HCT116 (cell line): ENCODE data around the gene MRPL16. TPM values are rescaled to one million over a fixed set of nuclear protein-coding genes. Genes with fewer than 3 reads are reported as not detected.

ENCODE experiments used
- ATAC-seq: fragments of 200-7000 bp; cut with Tn5 transposase; 2 replicates; pipeline ENCODE4 v1.9.1; 2020; ENCODE audit warnings: mild to moderate bottlenecking, moderate library complexity
- BruUV-seq: library from RNA; stranded (reverse); fragments of 400-500 nt; replicated peaks from 2 replicates; lab custom pipeline; 2021; lab: Mats Ljungman, UMichigan
- CTCF ChIA-PET: fragments of 300-600 bp; sonication (Branson Sonifier 250); formaldehyde crosslinking; loops from one replicate; lab custom pipeline; 2021; ENCODE audit warnings: antibody characterized with exemption; lab: Charles Lee
- POLR2A ChIA-PET: fragments of 300-600, 350-600 bp; sonication (Branson Sonifier 250); formaldehyde crosslinking; loops from one replicate; lab custom pipeline; 2021; ENCODE audit warnings: antibody characterized with exemption; lab: Charles Lee
- RAD21 ChIA-PET, 2 experiments: fragments of 300-600 bp; sonication (Branson Sonifier 250); formaldehyde crosslinking; loops; one replicate each; lab custom pipeline; 2023; ENCODE audit warnings: low total read pairs in 2 of 2; ENCODE audit not compliant: uncharacterized antibody in 2 of 2, unreplicated experiment in 2 of 2, low non-redundant PET in 1 of 2; lab: Charles Lee
- DNase-seq: peaks from one replicate; pipeline ENCODE4 v3.0.0-alpha.2; 2010; ENCODE audit warnings: low read depth, low spot score
- H2AFZ ChIP-seq: fragments of 200-600 bp; shearing (Covaris generic), sonication (generic); 2 replicates; pipeline ENCODE4 v1.6.1; 2017; ENCODE audit warnings: low read depth, mixed run types, mixed read lengths, antibody characterized with exemption, low read length; ENCODE audit not compliant: poor library complexity, severe bottlenecking
- H3K27ac ChIP-seq: 2 replicates; pipeline ENCODE4 v1.5.1; 2012; ENCODE audit warnings: low read depth, low read length
- H3K27me3 ChIP-seq: fragments of 200-600 bp; sonication (generic); 2 replicates; pipeline ENCODE4 v1.6.1; 2016; ENCODE audit warnings: mixed run types, low read length, mixed read lengths; ENCODE audit not compliant: insufficient read depth
- H3K36me3 ChIP-seq, 2 experiments: fragments of 200-500 bp in 1 of 2; fragments of 200-600 bp in 1 of 2; sonication (Bioruptor generic) in 1 of 2; sonication (generic) in 1 of 2; 2 replicates each; pipeline versions ENCODE4 v1.5.1 to v1.6.1; 2014 to 2016; ENCODE audit warnings: low read length in 2 of 2, inconsistent platforms in 1 of 2, mixed read lengths in 1 of 2, mixed run types in 1 of 2; ENCODE audit not compliant: insufficient read depth in 2 of 2, control insufficient read depth in 1 of 2
- H3K4me1 ChIP-seq, 2 experiments: fragments of 200-600 bp in 1 of 2; sonication (generic) in 1 of 2; 2 replicates each; pipeline versions ENCODE4 v1.5.1 to v1.6.1; 2012 to 2017; ENCODE audit warnings: low read length in 2 of 2, inconsistent platforms in 1 of 2, mild to moderate bottlenecking in 1 of 2, mixed read lengths in 1 of 2, mixed run types in 1 of 2, moderate library complexity in 1 of 2; ENCODE audit not compliant: insufficient read depth in 2 of 2, control insufficient read depth in 1 of 2
- H3K4me2 ChIP-seq: fragments of 200-600 bp; sonication (generic); 2 replicates; pipeline ENCODE4 v1.6.1; 2017; ENCODE audit warnings: mixed run types, low read length, mixed read lengths
- H3K4me3 ChIP-seq, 2 experiments: fragments of 200-600 bp in 1 of 2; sonication (generic) in 1 of 2; replicated peaks in 1 of 2; 2 replicates each; pipeline ENCODE4 v1.5.1; 2011 to 2016; ENCODE audit warnings: low read length in 2 of 2, control low read depth in 1 of 2, low read depth in 1 of 2, mild to moderate bottlenecking in 1 of 2, mixed read lengths in 1 of 2, mixed run types in 1 of 2
- H3K79me2 ChIP-seq: fragments of 200-600 bp; sonication (generic); 2 replicates; pipeline ENCODE4 v1.6.1; 2017; ENCODE audit warnings: mild to moderate bottlenecking, mixed run types, low read length, moderate library complexity, mixed read lengths; ENCODE audit not compliant: insufficient read depth
- H3K9ac ChIP-seq: fragments of 200-600 bp; sonication (generic); 2 replicates; pipeline ENCODE4 v1.6.1; 2016; ENCODE audit warnings: low read length, mixed read lengths
- H3K9me2 ChIP-seq: fragments of 200-600 bp; sonication (generic), shearing (Covaris generic); 2 replicates; pipeline ENCODE4 v1.6.1; 2017; ENCODE audit warnings: mixed run types, mild to moderate bottlenecking, moderate library complexity; ENCODE audit not compliant: insufficient read depth
- H3K9me3 ChIP-seq, 2 experiments: fragments of 200-500 bp in 1 of 2; fragments of 200-600 bp in 1 of 2; sonication (Bioruptor generic) in 1 of 2; sonication (generic) in 1 of 2; 2 replicates each; pipeline ENCODE4 v1.6.1; 2014 to 2017; ENCODE audit warnings: low read length in 2 of 2, mixed read lengths in 2 of 2, inconsistent platforms in 1 of 2, low read depth in 1 of 2, mild to moderate bottlenecking in 1 of 2, mixed run types in 1 of 2, moderate library complexity in 1 of 2; ENCODE audit not compliant: control insufficient read depth in 1 of 2, insufficient read depth in 1 of 2
- H4K20me1 ChIP-seq: fragments of 200-600 bp; sonication (generic), shearing (Covaris generic); 2 replicates; pipeline ENCODE4 v1.6.1; 2017; ENCODE audit warnings: mixed run types, mild to moderate bottlenecking, moderate library complexity; ENCODE audit not compliant: insufficient read depth
- REST ChIP-seq: IDR thresholded peaks from 2 replicates; pipeline ENCODE4 v1.6.1; 2012; ENCODE audit warnings: low read depth
- SRF ChIP-seq: IDR thresholded peaks from 2 replicates; pipeline ENCODE4 v1.6.1; 2012; ENCODE audit warnings: low read depth
- TCF7L2 ChIP-seq: IDR thresholded peaks from 2 replicates; pipeline ENCODE4 v1.7.0; 2011; ENCODE audit warnings: borderline replicate concordance, inconsistent platforms; ENCODE audit not compliant: insufficient read depth, insufficient read length; ENCODE audit errors: extremely low read depth
- YY1 ChIP-seq: IDR thresholded peaks from 2 replicates; pipeline ENCODE4 v1.6.1; 2011; ENCODE audit warnings: low read length, low read depth, moderate library complexity, mild to moderate bottlenecking; ENCODE audit not compliant: insufficient replicate concordance; ENCODE audit errors: extremely low read depth
- intact Hi-C: fragments of 100-400 bp; cut with micrococcal nuclease; formaldehyde crosslinking; loops from 2 replicates; pipeline ENCODE4 v1.10.0; 2022
- total RNA-seq: library from RNA; stranded (reverse); gene quantifications from one replicate; pipeline ENCODE4 v1.2.1, GENCODE V29; 2021; ENCODE audit not compliant: unreplicated experiment

Gene MRPL16
- total RNA-seq, 1 experiment from 2014 or later: 61.0 TPM

GRCh38 chr11:59769828-59770227, 40.8 kb downstream of the MRPL16 start:
- Histone ChIP-seq H4K20me1 (no peaks in the 10 kb centered on the region), H3K9ac (no peak overlapping the region), H2AFZ (no peak overlapping the region), H3K27ac (no peak overlapping the region), H3K79me2 (peaks cover 57% of the 10 kb centered on the region), H3K9me2 (no peaks in the 10 kb centered on the region), H3K36me3 (no peaks in the 10 kb centered on the region), H3K9me3 (no peaks in the 10 kb centered on the region), H3K4me2 (no peak overlapping the region), H3K27me3 (no peaks in the 10 kb centered on the region), H3K4me3 (no peak overlapping the region), H3K4me1 (peaks cover 0 to 5% of the 10 kb centered on the region in 2 experiments; a peak in 1 of 4 replicates)
- no TSS peak for BruUV-seq
- CTCF ChIA-PET: interaction anchor here (2.3 kb wide), 1 partner anchor 14 kb away, joined by 5 read pairs; the partner anchor contains the start of gene STX3
- no peak for ATAC-seq
- no peak for DNase-seq
- TF ChIP-seq YY1: no peak
- no peak for TF ChIP-seq REST
- no peak for TF ChIP-seq TCF7L2
- POLR2A ChIA-PET: no interaction called here
- intact Hi-C loops: no loop called here
- RAD21 ChIA-PET: interaction anchor here in 1 of 2 experiments (0.6 kb wide), 1 partner anchor 495 kb away, joined by 3 read pairs; no protein-coding TSS in a partner anchor

GRCh38 chr11:59769111-59769510, 41.5 kb downstream of the MRPL16 start:
- Histone ChIP-seq H4K20me1 (no peaks in the 10 kb centered on the region), H3K4me2 (no peak overlapping the region), H2AFZ (no peak overlapping the region), H3K79me2 (peaks cover 62% of the 10 kb centered on the region), H3K27ac (no peak overlapping the region), H3K36me3 (no peaks in the 10 kb centered on the region), H3K4me3 (no peak overlapping the region), H3K9ac (no peak overlapping the region), H3K4me1 (peaks cover 0 to 5% of the 10 kb centered on the region in 2 experiments; a peak in 1 of 4 replicates), H3K9me3 (no peaks in the 10 kb centered on the region), H3K9me2 (no peaks in the 10 kb centered on the region), H3K27me3 (no peaks in the 10 kb centered on the region)
- DNase-seq (no peak), ATAC-seq (no peak)
- POLR2A ChIA-PET: no interaction called here
- no peak for TF ChIP-seq SRF
- CTCF ChIA-PET: no interaction called here
- RAD21 ChIA-PET: no interaction called here
- no TSS peak for BruUV-seq
- intact Hi-C loops: no loop called here
